GM21723 (cell line): ENCODE results near the gene PLD5.
A peak's percentile ranks its signal among the peaks of the same experiment; 100 is the strongest.
"Not testable (repeated sequence)": the region's sequence is repeated elsewhere in the genome, so short reads cannot be mapped to it uniquely, and the experiment has no call there.

Experiments used
- ATAC-seq: cut with Tn5 transposase; IDR thresholded peaks from one replicate; pipeline ENCODE4 v1.9.1; 2021; ENCODE audit warnings: mild to moderate bottlenecking, moderate library complexity; ENCODE audit not compliant: unreplicated experiment

PLD5 gene

GRCh38 chr1:242179767-242180166 is 344.7 kb downstream of the PLD5 start:
- ATAC-seq = not testable (repeated sequence)

DNA sequence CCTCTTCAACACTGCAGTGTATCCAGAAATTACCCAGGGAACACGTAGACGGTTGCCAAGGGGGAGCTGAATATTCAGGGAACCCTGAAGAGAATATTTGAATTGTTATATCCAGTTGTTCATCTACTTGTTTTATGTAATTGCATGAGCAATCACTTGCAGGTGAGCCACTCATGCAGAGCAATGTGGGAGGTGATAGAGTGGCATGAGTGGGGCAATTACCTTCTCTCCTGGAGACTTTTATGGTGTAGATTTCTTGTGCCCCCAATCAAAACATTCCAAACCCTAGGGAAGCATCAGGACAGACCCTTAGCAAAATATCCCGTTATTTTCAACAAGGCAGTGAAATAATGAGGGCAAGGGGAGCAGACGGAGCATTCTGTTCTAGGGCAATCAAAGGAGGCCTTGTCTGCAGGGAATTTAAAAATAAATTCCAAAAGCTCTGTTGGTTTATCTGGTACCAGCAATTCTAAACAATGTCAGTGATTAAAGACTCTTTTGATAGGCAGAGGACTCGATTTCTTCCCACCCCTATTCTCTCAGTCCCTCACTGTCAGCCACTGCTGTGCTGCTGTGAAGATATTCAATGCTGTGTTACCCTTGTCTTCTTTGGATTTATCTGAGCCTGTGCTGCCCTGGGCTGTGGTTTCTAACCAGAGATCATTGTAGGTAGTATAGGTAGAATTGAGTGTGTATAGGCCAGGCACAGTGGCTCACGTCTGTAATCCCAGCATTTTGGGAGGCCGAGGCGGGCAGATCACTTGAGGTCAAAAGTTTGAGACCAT is 345.4 kb downstream of the PLD5 start:
- no peak for ATAC-seq

GRCh38 chr1:242178436-242178835 is 346.1 kb downstream of the PLD5 start:
- ATAC-seq = no peak

GRCh38 chr1:242162140-242162539 is 362.4 kb downstream of the PLD5 start:
- ATAC-seq = no peak

- no peak for ATAC-seq
Measured at GRCh38 chr1:242147096-242147976, 377.2 kb downstream of the PLD5 start.

GRCh38 chr1:242146652-242147051 is 377.8 kb downstream of the PLD5 start:
- ATAC-seq = no peak

DNA sequence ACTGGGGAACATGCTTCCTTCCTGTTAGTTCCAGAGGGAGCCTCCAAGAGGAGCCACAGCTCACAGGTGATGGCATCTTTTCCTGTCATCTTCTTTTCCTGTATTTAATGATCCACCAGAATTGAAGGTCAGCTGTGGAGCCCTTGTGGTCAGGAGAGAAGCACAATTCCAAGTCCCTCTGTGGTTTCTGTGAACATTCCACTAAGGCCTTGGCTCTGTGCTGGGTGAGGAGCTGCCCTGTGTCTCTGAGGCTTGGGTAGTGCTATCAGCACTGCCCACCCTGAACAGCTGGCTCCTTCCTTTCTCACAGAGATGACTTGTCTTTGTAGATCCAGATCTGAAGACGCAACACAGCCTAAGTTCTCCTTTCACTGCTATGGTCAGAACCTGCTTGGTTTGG is 383.7 kb downstream of the PLD5 start:
- no peak for ATAC-seq

DNA sequence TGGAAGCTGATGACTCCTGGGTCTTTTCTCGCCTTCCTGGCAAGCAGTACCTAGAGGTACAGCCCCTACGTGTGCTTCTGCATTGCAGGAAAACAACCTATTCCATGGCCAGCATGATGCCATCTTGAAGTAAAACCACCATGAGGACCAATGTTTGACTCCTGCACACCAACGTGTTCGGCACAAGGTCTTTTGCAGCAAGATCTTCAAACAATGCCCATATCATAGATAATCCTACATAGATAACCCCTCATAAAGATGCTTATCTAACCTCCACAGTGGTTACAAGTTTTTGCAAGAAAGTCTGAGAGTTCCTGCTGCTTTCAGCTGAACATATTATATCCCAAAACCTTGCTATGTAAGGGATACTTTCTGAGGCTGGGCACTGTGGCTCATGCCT is 384.5 kb downstream of the PLD5 start:
- no peak for ATAC-seq

DNA sequence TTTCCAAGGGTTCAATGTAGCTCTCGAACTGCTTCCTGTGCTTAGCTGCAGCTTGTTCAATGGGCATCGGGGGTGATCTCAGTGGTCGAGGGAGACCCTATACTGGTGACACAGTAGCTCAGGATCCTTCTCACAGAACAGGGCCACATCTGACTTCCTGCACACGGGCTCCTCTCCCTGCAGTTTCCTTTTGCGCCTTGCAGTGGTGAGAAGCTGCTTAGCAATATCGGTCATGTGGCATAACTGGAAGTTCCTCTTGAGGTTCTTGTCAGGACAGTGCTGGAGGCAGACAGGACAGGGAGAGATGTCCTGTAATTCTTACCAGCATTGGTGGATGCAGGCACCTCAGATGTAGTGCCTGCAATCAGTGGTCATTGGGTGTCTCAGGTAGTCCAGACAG is 385.1 kb downstream of the PLD5 start:
- ATAC-seq = peak; percentile 65

- no peak for ATAC-seq
Measured at GRCh38 chr1:242133796-242134195, 390.7 kb downstream of the PLD5 start.

- no peak for ATAC-seq
Measured at GRCh38 chr1:242133351-242133750, 391.1 kb downstream of the PLD5 start.

DNA sequence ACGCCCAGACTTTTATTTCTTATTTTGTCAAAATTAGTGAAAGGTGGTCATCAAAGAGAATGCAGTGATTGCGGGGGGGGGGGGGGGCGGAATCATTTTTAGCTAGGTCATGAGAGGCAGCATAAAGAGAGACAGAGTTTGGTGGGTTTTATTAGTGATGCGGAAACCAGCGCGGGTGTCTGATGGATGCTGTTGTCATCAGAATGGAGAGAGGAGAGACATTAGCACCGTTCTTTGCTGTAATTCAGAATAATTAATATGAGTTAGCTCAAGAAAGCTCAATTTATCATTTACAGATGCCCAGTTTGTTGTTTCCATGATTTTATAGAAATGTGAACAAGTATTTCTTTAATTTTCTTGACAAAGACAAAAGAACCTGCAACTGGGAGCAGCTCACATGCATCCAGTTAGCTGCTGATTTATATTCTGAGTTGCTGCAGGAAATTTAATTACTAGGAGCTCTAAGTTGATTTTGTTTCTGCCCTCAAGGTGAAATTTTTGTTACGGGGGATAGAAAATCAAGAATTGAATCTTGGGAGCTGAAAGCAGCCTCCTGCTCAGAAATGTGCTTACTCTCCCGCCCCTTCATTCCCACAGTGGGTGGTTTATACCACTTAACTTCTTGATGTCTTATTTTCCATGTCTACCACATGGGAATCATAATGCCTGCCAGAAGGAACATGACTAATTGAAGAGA is 392.2 kb downstream of the PLD5 start:
- ATAC-seq = no peak

DNA sequence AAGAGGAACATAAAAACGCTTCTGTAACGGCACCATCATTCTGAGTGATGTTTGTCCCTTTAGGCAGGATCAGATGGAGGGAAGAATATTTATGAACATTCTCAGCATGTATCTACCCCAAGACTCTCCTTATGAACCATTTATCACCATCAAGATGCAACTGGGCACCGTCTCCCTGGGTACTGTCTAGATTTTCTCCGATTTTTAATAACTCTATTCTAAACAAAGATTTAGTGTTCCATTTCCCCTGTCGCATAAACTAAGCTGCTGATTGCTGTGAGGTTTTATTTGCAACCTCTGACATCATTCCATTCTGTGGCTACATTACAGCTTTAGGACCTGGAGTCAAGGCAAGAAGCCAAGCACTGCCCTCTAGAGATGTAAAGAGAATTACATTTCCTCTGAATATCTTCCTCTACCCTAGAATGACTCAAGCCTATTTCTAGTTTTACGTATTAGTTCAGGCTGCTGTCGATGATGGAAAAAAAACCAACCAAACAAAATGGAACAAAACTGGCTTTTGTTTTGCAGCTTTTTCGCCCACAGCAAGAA is 395.5 kb downstream of the PLD5 start:
- ATAC-seq = no peak

DNA sequence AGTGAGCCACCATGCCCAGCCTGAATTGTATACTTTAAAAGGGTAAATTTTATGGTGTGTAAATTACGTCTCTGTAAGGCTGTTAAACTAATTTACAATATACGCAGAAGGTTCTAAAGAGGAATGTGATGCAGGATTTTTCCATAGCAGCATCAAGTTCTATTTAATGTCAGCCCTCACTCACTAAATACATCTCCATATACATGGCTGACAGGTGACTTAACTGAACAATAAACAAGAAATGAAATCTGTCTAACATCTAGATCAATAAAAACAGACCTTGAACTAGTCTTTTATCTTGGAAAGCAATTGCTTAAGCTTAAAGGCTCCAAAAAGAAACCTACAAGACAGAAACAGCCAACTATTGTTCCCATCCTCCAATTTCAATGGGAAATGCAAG is 404.1 kb downstream of the PLD5 start:
- no peak for ATAC-seq

GRCh38 chr1:242100921-242101320 is 423.6 kb downstream of the PLD5 start:
- ATAC-seq = no peak

GRCh38 chr1:242097283-242097682 is 427.2 kb downstream of the PLD5 start:
- ATAC-seq = not testable (repeated sequence)

- ATAC-seq = no peak
Measured at GRCh38 chr1:242093116-242093515, 431.4 kb downstream of the PLD5 start.

GRCh38 chr1:242089911-242090310 is 434.6 kb downstream of the PLD5 start:
- ATAC-seq = no peak

DNA sequence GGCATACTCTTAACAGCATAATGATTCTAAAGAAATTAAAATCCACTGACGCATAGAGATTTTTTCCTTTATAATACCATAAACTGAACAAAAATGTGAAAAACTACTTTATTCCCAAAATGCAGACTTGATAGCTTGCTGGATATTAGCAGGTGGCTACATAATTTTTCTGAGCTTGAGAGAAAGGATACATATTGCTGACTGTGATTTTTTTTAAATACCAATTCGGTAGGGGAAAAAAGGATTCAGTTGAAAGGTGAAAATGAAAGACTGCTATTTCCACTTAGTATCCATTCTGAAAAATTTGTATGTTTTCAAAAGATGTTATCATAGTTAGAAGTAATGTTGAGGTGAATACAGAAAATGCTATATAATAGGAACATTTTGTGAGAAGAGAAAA is 435.6 kb downstream of the PLD5 start:
- no peak for ATAC-seq

DNA sequence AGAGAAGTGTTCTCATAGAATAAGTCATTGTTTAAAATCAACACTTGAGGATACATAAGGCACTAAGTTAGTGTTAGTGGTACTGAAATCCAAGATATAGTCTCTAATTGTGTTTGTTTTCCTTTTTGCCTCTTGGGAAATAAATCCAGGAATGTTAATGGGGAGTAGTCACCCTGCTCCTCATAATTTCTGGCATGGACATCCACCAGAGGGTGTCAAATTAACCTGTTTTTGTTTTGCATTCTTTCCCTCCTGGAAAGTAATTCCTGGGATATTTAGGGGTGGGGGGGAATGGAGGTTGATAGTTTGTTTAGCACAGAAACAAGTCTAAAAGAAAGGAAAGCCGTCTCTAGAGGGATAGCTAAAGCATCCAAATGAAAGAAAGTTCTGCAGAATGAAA is 437.8 kb downstream of the PLD5 start:
- ATAC-seq = no peak

DNA sequence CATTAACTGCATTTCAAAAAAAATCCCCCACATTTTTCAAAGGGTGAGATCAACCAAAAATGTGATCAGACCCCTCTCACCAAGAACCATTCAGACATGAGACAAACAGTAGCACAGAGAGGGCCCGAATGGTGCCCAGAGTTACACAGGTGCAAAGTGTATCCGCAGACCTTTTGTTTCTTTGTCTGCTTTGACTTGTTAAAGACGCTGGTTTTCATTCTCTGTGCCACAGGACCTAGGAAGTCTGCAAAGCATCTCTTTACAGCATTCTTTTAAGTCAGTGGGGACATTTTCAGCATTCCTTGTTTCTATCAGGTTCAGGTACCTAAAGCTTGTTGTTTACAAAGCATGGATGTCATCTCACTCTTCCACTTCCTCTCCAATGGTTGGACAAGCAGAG is 438.4 kb downstream of the PLD5 start:
- ATAC-seq = no peak
